H1 (cell line): Measurements from ENCODE around the gene PRMT2. TPM values are rescaled to one million over a fixed set of nuclear protein-coding genes. Genes with fewer than 3 reads are reported as not detected.

ENCODE experiments used
- CTCF ChIA-PET: fragments of 300-600 bp; sonication (Branson Sonifier 250); formaldehyde crosslinking; loops from one replicate; lab custom pipeline; 2021; ENCODE audit not compliant: partially characterized antibody; lab: Charles Lee
- POLR2A ChIA-PET: fragments of 300-600 bp; sonication (Branson Sonifier 250); formaldehyde crosslinking; loops from one replicate; lab custom pipeline; 2021; ENCODE audit warnings: inconsistent platforms; ENCODE audit not compliant: partially characterized antibody; lab: Charles Lee
- DNase-seq, 2 experiments: peaks; one replicate each; pipeline versions ENCODE4 v3.0.0 to v3.0.0-alpha.2; 2010 to 2022; ENCODE audit warnings: low spot score in 2 of 2, low read depth in 1 of 2, mixed read lengths in 1 of 2
- FAIRE-seq: peaks from 2 replicates; lab custom pipeline; 2011; peaks lifted over from hg19 to GRCh38; lab: Jason Lieb, UNC
- H2AFZ ChIP-seq: 2 replicates; pipeline ENCODE4 v1.8.1; 2012; ENCODE audit warnings: low read length, inconsistent platforms
- H2AK5ac ChIP-seq: 2 replicates; pipeline ENCODE4 v1.6.1; 2013; ENCODE audit warnings: low read depth, low read length
- H2BK120ac ChIP-seq: replicated peaks from 2 replicates; pipeline ENCODE3; 2013; ENCODE audit warnings: low read depth, low read length, inconsistent platforms
- H2BK12ac ChIP-seq: 2 replicates; pipeline ENCODE4 v1.6.1; 2013; ENCODE audit warnings: low read depth, low read length
- H2BK15ac ChIP-seq: 2 replicates; pipeline ENCODE4 v1.6.1; 2013; ENCODE audit warnings: low read length
- H2BK20ac ChIP-seq: 2 replicates; pipeline ENCODE4 v1.6.1; 2013; ENCODE audit warnings: low read length
- H2BK5ac ChIP-seq: 2 replicates; pipeline ENCODE4 v1.6.1; 2013; ENCODE audit warnings: low read depth, low read length
- H3K14ac ChIP-seq: 2 replicates; pipeline ENCODE4 v1.6.1; 2013; ENCODE audit warnings: inconsistent platforms; ENCODE audit not compliant: insufficient read length
- H3K18ac ChIP-seq: 2 replicates; pipeline ENCODE4 v1.6.1; 2013; ENCODE audit warnings: low read length; ENCODE audit errors: extremely low read depth
- H3K23ac ChIP-seq: 2 replicates; pipeline ENCODE4 v1.6.1; 2013; ENCODE audit warnings: inconsistent platforms; ENCODE audit not compliant: insufficient read length
- H3K23me2 ChIP-seq: 2 replicates; pipeline ENCODE4 v1.6.1; 2013; ENCODE audit warnings: low read depth, low read length
- H3K27ac ChIP-seq: 2 replicates; pipeline ENCODE4 v1.6.1; 2011; ENCODE audit warnings: low read depth, low read length, inconsistent platforms
- H3K27me3 ChIP-seq, 4 experiments: replicated peaks in 1 of 4; 1 replicate in 1 of 4; 2 replicates in 3 of 4; pipeline versions ENCODE4 v1.6.1 to v1.8.1; 2011 to 2013; ENCODE audit warnings: low read length in 3 of 4, mild to moderate bottlenecking in 3 of 4, inconsistent platforms in 2 of 4, mixed read lengths in 2 of 4, moderate library complexity in 1 of 4; ENCODE audit not compliant: control insufficient read depth in 3 of 4, insufficient read depth in 3 of 4; ENCODE audit errors: extremely low read depth in 1 of 4
- H3K36me3 ChIP-seq, 4 experiments: 2 replicates each; pipeline versions ENCODE4 v1.6.1 to v1.8.1; 2011 to 2013; ENCODE audit warnings: mild to moderate bottlenecking in 4 of 4, low read length in 3 of 4, moderate library complexity in 2 of 4, control low read depth in 1 of 4, inconsistent platforms in 1 of 4; ENCODE audit not compliant: insufficient read depth in 4 of 4, control insufficient read depth in 2 of 4
- H3K4ac ChIP-seq: replicated peaks from 2 replicates; pipeline ENCODE3; 2013; ENCODE audit warnings: low read length, low read depth, mixed read lengths, inconsistent platforms; ENCODE audit not compliant: insufficient read length
- H3K4me1 ChIP-seq, 4 experiments: replicated peaks in 1 of 4; 1 replicate in 1 of 4; 2 replicates in 3 of 4; pipeline versions ENCODE4 v1.6.1 to v1.8.1; 2011 to 2013; ENCODE audit warnings: low read length in 3 of 4, inconsistent platforms in 2 of 4, mixed read lengths in 1 of 4; ENCODE audit not compliant: insufficient read depth in 4 of 4, control insufficient read depth in 3 of 4
- H3K4me2 ChIP-seq, 2 experiments: 2 replicates each; pipeline versions ENCODE4 v1.6.1 to v1.8.1; 2011 to 2013; ENCODE audit warnings: low read depth in 2 of 2, low read length in 2 of 2, control low read depth in 1 of 2, inconsistent platforms in 1 of 2, mild to moderate bottlenecking in 1 of 2; ENCODE audit not compliant: insufficient read depth in 1 of 2
- H3K4me3 ChIP-seq, 4 experiments: fragments of 200-600, 300-600 bp in 1 of 4; sonication (generic), shearing (Covaris generic), sonication (Bioruptor Twin) in 1 of 4; 2 replicates each; pipeline versions ENCODE4 v1.5.1 to v1.8.1; 2011 to 2016; ENCODE audit warnings: low read length in 4 of 4, low read depth in 3 of 4, control low read depth in 2 of 4, inconsistent platforms in 2 of 4, mild to moderate bottlenecking in 2 of 4, mixed read lengths in 1 of 4, moderate library complexity in 1 of 4; ENCODE audit not compliant: insufficient read depth in 2 of 4; ENCODE audit errors: extremely low read depth in 1 of 4
- H3K56ac ChIP-seq: replicated peaks from 2 replicates; pipeline ENCODE3; 2013; ENCODE audit warnings: low read depth, mild to moderate bottlenecking, mixed read lengths, low read length, inconsistent platforms; ENCODE audit not compliant: insufficient read length
- H3K79me1 ChIP-seq: 2 replicates; pipeline ENCODE4 v1.6.1; 2013; ENCODE audit warnings: low read depth, low read length, control low read depth
- H3K79me2 ChIP-seq, 2 experiments: 2 replicates each; pipeline versions ENCODE4 v1.6.1 to v1.8.1; 2012 to 2013; ENCODE audit warnings: low read length in 2 of 2, mild to moderate bottlenecking in 2 of 2, inconsistent platforms in 1 of 2; ENCODE audit not compliant: insufficient read depth in 2 of 2, control insufficient read depth in 1 of 2
- H3K9ac ChIP-seq, 4 experiments: replicated peaks in 1 of 4; 1 replicate in 1 of 4; 2 replicates in 3 of 4; pipeline versions ENCODE4 v1.6.1 to v1.8.1; 2011 to 2013; ENCODE audit warnings: low read depth in 3 of 4, low read length in 3 of 4, control low read depth in 2 of 4, mild to moderate bottlenecking in 2 of 4, moderate library complexity in 2 of 4, inconsistent platforms in 1 of 4; ENCODE audit errors: extremely low read depth in 1 of 4
- H3K9me3 ChIP-seq, 2 experiments: 2 replicates each; pipeline versions ENCODE4 v1.6.1 to v1.8.1; 2012 to 2013; ENCODE audit warnings: mild to moderate bottlenecking in 2 of 2, moderate library complexity in 2 of 2, control low read depth in 1 of 2, inconsistent platforms in 1 of 2, low read depth in 1 of 2, low read length in 1 of 2, mixed read lengths in 1 of 2; ENCODE audit not compliant: insufficient read depth in 2 of 2
- H4K20me1 ChIP-seq, 2 experiments: replicated peaks in 1 of 2; 2 replicates each; pipeline versions ENCODE3 to v1.8.1; 2011 to 2013; ENCODE audit warnings: inconsistent platforms in 2 of 2, low read length in 2 of 2, mild to moderate bottlenecking in 1 of 2; ENCODE audit not compliant: insufficient read depth in 2 of 2, control insufficient read depth in 1 of 2
- H4K5ac ChIP-seq: 2 replicates; pipeline ENCODE4 v1.6.1; 2013; ENCODE audit warnings: low read length, low read depth, mixed read lengths, inconsistent platforms; ENCODE audit not compliant: insufficient read length
- H4K8ac ChIP-seq: 2 replicates; pipeline ENCODE4 v1.8.0; 2013; ENCODE audit warnings: mild to moderate bottlenecking, moderate library complexity, low read length, inconsistent platforms; ENCODE audit not compliant: insufficient read depth; ENCODE audit errors: extremely low read depth
- H4K91ac ChIP-seq: replicated peaks from 2 replicates; pipeline ENCODE3; 2013; ENCODE audit warnings: low read length, mixed read lengths, inconsistent platforms; ENCODE audit not compliant: insufficient read length
- ATF2 ChIP-seq: IDR thresholded peaks from 2 replicates; pipeline ENCODE4 v1.6.1; 2012; ENCODE audit warnings: low read length, inconsistent platforms
- BACH1 ChIP-seq: IDR thresholded peaks from 2 replicates; pipeline ENCODE4 v1.6.1; 2012; ENCODE audit warnings: low read length, improper control_type of control experiment
- CEBPB ChIP-seq: IDR thresholded peaks from 2 replicates; pipeline ENCODE4 v1.6.1; 2012; ENCODE audit warnings: low read depth, low read length
- CHD1 ChIP-seq: IDR thresholded peaks from 2 replicates; pipeline ENCODE4 v1.6.1; 2012; ENCODE audit warnings: low read depth, low read length, improper control_type of control experiment
- EP300 ChIP-seq, 2 experiments: IDR thresholded peaks; 1 replicate in 1 of 2; 2 replicates in 1 of 2; pipeline ENCODE4 v1.6.1; 2011 to 2012; ENCODE audit warnings: low read depth in 2 of 2, low read length in 2 of 2, mild to moderate bottlenecking in 2 of 2, borderline replicate concordance in 1 of 2, inconsistent platforms in 1 of 2, moderate library complexity in 1 of 2
- HDAC6 ChIP-seq: IDR thresholded peaks from one replicate; pipeline ENCODE4 v1.7.1; 2012; ENCODE audit warnings: low read depth, mild to moderate bottlenecking, inconsistent platforms, low read length, moderate library complexity
- KDM1A ChIP-seq: fragments of 200-600, 300-600 bp; sonication (generic); IDR thresholded peaks from 2 replicates; pipeline ENCODE4 v1.7.1; 2016; ENCODE audit warnings: mild to moderate bottlenecking, low read length, borderline replicate concordance
- NANOG ChIP-seq: IDR thresholded peaks from 2 replicates; pipeline ENCODE4 v1.6.1; 2011; ENCODE audit warnings: low read length, low read depth, mild to moderate bottlenecking, inconsistent platforms; ENCODE audit not compliant: insufficient read depth, poor library complexity, severe bottlenecking
- RAD21 ChIP-seq, 2 experiments: IDR thresholded peaks in 1 of 2; conservative IDR thresholded peaks in 1 of 2; 2 replicates each; pipeline ENCODE4 v1.6.1; 2011; ENCODE audit warnings: low read depth in 2 of 2, low read length in 2 of 2, improper control_type of control experiment in 1 of 2, inconsistent platforms in 1 of 2, mild to moderate bottlenecking in 1 of 2, moderate library complexity in 1 of 2
- TAF1 ChIP-seq: IDR thresholded peaks from 2 replicates; pipeline ENCODE4 v1.6.1; 2011; ENCODE audit warnings: mild to moderate bottlenecking, low read depth, low read length
- TBP ChIP-seq: IDR thresholded peaks from 2 replicates; pipeline ENCODE4 v1.6.1; 2011; ENCODE audit warnings: low read depth, low read length, improper control_type of control experiment
- WGBS, 2 experiments: shearing (Covaris generic) in 1 of 2; methylation state at CpG; one replicate each; pipeline versions ENCODE4 v1.1.6 to v1.1.7; 2013 to 2015; ENCODE audit warnings: low lambda C conversion rate in 2 of 2, mixed read lengths in 2 of 2, inconsistent platforms in 1 of 2, low coverage in 1 of 2, missing lambda C conversion rate in 1 of 2; ENCODE audit not compliant: insufficient replicate concordance in 2 of 2, insufficient coverage in 1 of 2, insufficient read length in 1 of 2; ENCODE audit errors: extremely low coverage in 1 of 2, missing lambda C conversion rate in 1 of 2; 5-methylcytosine and 5-hydroxymethylcytosine counted together
- polyA plus RNA-seq, 7 experiments: library from polyadenylated mRNA; depleted of rRNA in 3 of 7; stranded (reverse) in 5 of 7; unstranded in 2 of 7; fragments of >200 nt in 5 of 7; fragments of 200-250 nt in 2 of 7; gene quantifications; 1 replicate in 5 of 7; 2 replicates in 1 of 7; 4 replicates in 1 of 7; pipeline versions ENCODE4 v1.2.1 to v1.2.3, GENCODE V29; 2011 to 2013; ENCODE audit warnings: missing spikeins in 2 of 7, mixed read lengths in 2 of 7
- total RNA-seq: library from RNA; stranded (reverse); fragmentation: NEBNext Ultra II Directional; extraction: Animal tissue kit (Norgen Biotek cat#: 25700); gene quantifications from 2 replicates; pipeline ENCODE4 v1.2.1, GENCODE V29; 2021

PRMT2 gene
- total and polyA plus RNA-seq, 2 of the 8 experiments (the other 6 are each of a cell fraction or from before 2014, with no cell fraction given) = 45.8 to 59.2 TPM

- Histone ChIP-seq H3K14ac (no peak overlapping the region), H2BK20ac (no peak overlapping the region), H4K20me1 (peaks cover 0 to 5% of the 10 kb centered on the region in 2 experiments), H3K4me2 (peak overlapping the region; percentile 60 to 77), H2AFZ (peak overlapping the region; percentile 62; the same call in 1 of the 2 replicates), H3K9me3 (no peaks in the 10 kb centered on the region), H3K79me1 (no peaks in the 10 kb centered on the region; the same call in 1 of the 2 replicates), H4K5ac (no peak overlapping the region), H3K23ac (no peak overlapping the region), H4K91ac (no peak overlapping the region), H3K27me3 (no peaks in the 10 kb centered on the region), H3K36me3 (peaks cover 0 to 5% (median 0%) of the 10 kb centered on the region in 4 experiments; a peak in 2 of 8 replicates), H2BK12ac (no peak overlapping the region), H2BK5ac (no peak overlapping the region; the same call in 1 of the 2 replicates), H3K79me2 (no peaks in the 10 kb centered on the region), H3K27ac (no peak overlapping the region), H2BK120ac (no peak overlapping the region), H3K4ac (peak overlapping the region; percentile 21), H3K4me3 (peak overlapping the region in 3 of 4 experiments; percentile 31 to 51 (median 32); a peak in 4 of 8 replicates), H2AK5ac (no peak overlapping the region), H4K8ac (peak overlapping the region; percentile 92), H3K4me1 (no peaks in the 10 kb centered on the region; a peak in 1 of 7 replicates), H2BK15ac (no peak overlapping the region), H3K18ac (no peak overlapping the region), H3K9ac (no peak overlapping the region), H3K23me2 (no peaks in the 10 kb centered on the region; the same call in 1 of the 2 replicates), H3K56ac (no peak overlapping the region)
- DNase-seq (peak; percentile 61 to 82), FAIRE-seq (no peak)
- CTCF ChIA-PET = interaction anchor here (0.8 to 1.1 kb wide), 4 partner anchors 8 to 129 kb away, joined by 3 to 4 read pairs (median 3); no protein-coding TSS in a partner anchor
- POLR2A ChIA-PET = interaction anchor here (1.2 kb wide), 1 partner anchor 25 kb away, joined by 3 read pairs; the partner anchor contains the start of gene PRMT2
- WGBS, 2 experiments = 7% methylated on average over 18 of the region's 29 CpGs; no CpG with 5 or more reads in 1 of the 2 experiments
- TF ChIP-seq EP300 (IDR thresholded peaks at IDR 0.05; ENCODE audit: borderline replicate concordance in 1 of 2, low read depth in 2 of 2, low read length in 2 of 2) (no peak), RAD21 (IDR thresholded peaks at IDR 0.05 in 1 of 2, conservative IDR thresholded peaks at IDR 0.05 in 1 of 2; ENCODE audit: low read depth in 2 of 2, low read length in 2 of 2) (peak; percentile 82 to 91), KDM1A (no peak), BACH1 (peak; percentile 57; the same call in 1 of the 2 replicates), HDAC6 (no peak), CEBPB (0 out of 2 replicates have a peak, but pooled peaks have one; percentile 34), TBP (no peak), NANOG (no peak), CHD1 (no peak), TAF1 (0 out of 2 replicates have a peak, but pooled peaks have one; percentile 11), ATF2 (no peak)
Measured at GRCh38 chr21:46661211-46661625, 25.7 kb downstream of the PRMT2 start.
